Measurements from ENCODE around the gene BASP1.

DNA sequence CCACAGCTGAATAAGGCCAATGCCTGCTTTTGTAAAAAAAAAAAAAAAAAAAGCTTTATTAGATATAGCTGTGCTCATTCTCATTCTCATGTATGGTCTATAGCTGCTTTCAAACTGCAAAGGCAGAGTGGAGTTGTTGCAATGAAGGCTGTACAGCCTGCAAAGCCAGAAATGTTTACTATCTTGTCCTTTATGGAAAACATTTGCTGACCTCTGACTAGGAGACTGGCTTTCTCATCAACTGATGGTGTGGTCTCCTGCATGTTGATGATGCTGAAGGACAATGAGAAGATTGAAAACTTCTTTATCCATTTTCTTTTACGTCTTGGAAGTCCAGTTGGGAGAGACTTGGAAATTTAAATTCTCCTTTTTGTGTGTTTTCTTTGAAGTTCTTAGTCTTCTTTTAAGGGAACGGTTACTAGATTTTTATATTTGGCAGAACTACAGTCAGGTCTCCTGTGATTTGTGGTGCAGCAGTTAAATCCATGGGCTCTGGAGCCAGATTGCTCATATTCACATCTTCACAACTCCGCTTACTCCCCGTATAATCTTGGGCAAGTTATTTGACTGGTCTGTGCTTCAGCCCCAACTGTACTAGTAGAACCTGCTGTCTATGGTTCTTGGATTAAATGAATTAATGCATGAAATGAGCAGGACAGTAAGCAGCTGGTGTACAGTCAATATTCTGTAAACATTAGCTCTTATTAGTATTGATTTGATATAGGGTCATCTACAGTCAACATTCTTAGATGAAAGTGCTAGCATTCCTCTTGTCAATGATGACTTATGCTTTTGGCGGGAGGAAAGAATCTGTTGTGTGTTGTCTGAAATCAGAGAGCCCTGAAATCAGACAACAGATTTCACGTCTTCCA is 39.7 kb upstream of the BASP1 start:
- TF ChIP-seq, protein P1, sequence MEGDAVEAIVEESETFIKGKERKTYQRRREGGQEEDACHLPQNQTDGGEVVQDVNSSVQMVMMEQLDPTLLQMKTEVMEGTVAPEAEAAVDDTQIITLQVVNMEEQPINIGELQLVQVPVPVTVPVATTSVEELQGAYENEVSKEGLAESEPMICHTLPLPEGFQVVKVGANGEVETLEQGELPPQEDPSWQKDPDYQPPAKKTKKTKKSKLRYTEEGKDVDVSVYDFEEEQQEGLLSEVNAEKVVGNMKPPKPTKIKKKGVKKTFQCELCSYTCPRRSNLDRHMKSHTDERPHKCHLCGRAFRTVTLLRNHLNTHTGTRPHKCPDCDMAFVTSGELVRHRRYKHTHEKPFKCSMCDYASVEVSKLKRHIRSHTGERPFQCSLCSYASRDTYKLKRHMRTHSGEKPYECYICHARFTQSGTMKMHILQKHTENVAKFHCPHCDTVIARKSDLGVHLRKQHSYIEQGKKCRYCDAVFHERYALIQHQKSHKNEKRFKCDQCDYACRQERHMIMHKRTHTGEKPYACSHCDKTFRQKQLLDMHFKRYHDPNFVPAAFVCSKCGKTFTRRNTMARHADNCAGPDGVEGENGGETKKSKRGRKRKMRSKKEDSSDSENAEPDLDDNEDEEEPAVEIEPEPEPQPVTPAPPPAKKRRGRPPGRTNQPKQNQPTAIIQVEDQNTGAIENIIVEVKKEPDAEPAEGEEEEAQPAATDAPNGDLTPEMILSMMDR (IDR thresholded peaks at IDR 0.05): no peak
- TF ChIP-seq POLR2A (IDR thresholded peaks at IDR 0.05): no peak
